Fibroblast of peridontal ligament (primary cell): ENCODE data around the gene THRB.
"Not testable (repeated sequence)": the region's sequence is repeated elsewhere in the genome, so short reads cannot be mapped to it uniquely, and the experiment has no call there.

Experiments used
- DNase-seq: peaks from one replicate; pipeline ENCODE4 v3.0.0-alpha.2; 2010; ENCODE audit errors: extremely low read depth

The THRB gene

GRCh38 chr3:24100696-24101402 is 393.8 kb downstream of the THRB start:
- peak; percentile 80 for DNase-seq

GRCh38 chr3:24096695-24097290 is 397.9 kb downstream of the THRB start:
- DNase-seq = peak; percentile 51

DNA sequence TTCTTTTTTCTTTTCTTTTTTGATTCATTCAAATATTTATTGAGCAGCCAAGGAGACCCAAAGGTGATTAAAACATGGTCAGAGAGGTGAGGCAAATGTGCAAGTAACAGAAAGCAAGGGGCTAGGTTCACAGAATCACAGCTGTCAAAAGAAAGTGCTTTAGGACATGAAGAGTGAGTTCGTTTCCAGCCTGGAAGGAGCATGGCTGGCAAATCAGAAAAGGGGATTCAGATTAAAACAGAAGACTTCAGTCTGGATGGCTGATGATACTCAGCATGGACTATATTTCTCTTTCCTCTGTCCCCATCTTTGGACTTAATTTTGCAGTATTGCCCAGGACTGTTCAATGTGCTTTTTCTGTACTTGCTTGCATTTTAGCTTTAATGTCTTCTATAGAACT is 398.4 kb downstream of the THRB start:
- DNase-seq = no peak

DNA sequence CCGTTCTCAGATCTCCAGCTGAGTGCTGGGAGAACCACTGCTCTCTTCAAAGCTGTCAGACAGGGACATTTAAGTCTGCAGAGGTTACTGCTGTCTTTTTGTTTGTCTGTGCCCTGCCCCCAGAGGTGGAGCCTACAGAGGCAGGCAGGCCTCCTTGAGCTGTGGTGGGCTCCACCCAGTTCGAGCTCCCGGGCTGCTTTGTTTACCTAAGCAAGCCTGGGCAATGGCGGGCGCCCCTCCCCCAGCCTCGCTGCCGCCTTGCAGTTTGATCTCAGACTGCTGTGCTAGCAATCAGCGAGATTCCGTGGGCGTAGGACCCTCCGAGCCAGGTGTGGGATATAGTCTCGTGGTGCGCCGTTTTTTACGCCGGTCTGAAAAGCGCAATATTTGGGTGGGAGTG is 399.8 kb downstream of the THRB start:
- DNase-seq = not testable (repeated sequence)

DNA sequence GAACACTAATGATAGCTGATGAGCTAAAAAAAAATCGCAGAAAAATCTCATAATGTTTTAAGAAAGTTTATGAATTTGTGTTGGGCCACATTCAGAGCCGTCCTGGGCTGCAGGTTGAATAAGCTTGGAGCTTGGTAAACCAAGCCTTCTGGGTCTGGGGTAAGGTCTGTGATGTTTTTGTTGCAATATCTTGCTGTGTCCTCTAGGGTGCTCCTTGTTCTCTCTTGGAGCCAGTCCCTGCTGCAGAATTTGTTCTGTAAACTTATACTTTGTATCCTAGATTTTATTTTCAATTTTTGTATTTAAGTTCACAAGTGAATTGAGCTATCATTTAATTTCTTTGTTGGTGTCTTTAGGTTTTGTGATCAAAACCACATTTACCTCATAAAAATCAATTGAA is 405.9 kb downstream of the THRB start:
- peak; percentile 56 for DNase-seq

- no peak for DNase-seq
These were observed 407.2 kb downstream of the THRB start for GRCh38 chr3:24087469-24087868.

GRCh38 chr3:24086617-24087404 is 407.8 kb downstream of the THRB start:
- DNase-seq = peak; percentile 82

DNA sequence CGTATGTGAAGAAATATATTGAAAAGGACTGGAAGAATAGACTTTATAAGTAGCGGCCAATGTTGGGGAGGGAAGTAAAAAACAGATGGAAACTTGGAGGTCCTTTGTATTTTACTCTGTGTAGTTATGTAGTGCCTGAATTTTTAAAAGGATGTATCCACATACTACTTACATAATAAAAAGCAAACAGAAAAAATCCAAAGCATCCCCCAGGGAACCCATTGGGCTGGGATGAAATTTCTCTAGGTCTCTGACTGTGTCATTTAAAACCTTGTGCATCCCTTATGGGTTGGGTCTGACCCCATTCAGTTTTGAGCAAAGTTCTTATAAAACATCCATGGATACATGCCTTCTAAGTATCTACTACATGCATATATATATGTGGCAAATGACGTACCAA is 408.4 kb downstream of the THRB start:
- DNase-seq = peak; percentile 32

DNA sequence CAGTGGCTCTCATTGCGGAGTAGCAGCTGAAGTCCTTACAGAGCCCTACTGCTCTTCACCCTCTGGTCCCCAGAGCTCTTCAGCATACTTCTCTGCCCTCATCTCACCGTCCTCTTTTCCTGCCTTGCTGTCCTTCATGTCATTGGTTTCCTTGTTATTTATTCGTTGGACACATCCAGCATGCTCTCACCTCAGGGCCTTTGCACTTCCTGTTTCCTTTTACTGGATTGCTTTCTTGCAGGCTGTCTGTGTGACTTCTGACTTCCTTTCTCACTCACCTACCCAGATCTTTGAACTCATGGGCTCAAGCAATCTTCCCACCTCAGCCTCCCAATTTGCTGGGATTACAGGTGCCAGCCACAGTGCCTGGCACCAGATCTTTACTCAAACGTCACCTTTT is 422.5 kb downstream of the THRB start:
- DNase-seq = no peak

- peak; percentile 24 for DNase-seq
These were observed 425.6 kb downstream of the THRB start for GRCh38 chr3:24069045-24069444.

DNA sequence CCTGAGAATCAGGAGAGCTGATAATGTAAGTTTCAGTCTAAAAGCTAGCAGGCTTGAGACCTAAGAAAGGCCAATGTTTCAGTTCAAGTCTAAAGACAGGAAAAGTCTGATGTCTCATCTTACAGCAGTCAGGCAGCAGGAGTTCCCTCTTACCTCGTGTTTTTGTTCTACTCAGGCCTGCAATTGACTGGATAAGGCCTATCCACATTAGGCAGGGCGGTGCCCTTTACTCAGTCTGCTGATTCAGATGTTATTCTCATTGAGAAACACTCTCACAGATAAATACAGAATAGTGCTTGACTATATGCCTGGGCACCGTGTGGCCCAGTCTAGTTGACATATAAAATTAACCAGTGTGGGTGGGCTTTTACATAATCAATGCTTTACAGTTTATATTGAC is 427.2 kb downstream of the THRB start:
- peak; percentile 30 for DNase-seq
